ENCODE results near the gene ZNRF3.

- no peak for TF ChIP-seq CTCF (IDR thresholded peaks at IDR 0.05; ENCODE audit: insufficient read depth, low read length, poor library complexity, severe bottlenecking)
- TF ChIP-seq EZH2phosphoT487 (conservative IDR thresholded peaks at IDR 0.05; ENCODE audit: low read length), result no peak
Measured at GRCh38 chr22:28994522-28994921, 111.2 kb downstream of the ZNRF3 start.

Measured in SU-DHL-6 (cell line).